Large intestine (tissue), 3 donors: ENCODE results near the gene TSACC. TPM values are rescaled to one million over a fixed set of nuclear protein-coding genes. Genes with fewer than 3 reads are reported as not detected.
"Not testable (repeated sequence)": the region's sequence is repeated elsewhere in the genome, so short reads cannot be mapped to it uniquely, and the experiment has no call there.

ENCODE experiments used
- DNase-seq, 2 donors: peaks; one replicate each; pipeline versions ENCODE4 v3.0.0 to v3.0.0-alpha.2; 2013
- H3K27ac ChIP-seq: one replicate; pipeline ENCODE4 v1.5.1; 2013; ENCODE audit warnings: low read length
- H3K27me3 ChIP-seq: 2 replicates; pipeline ENCODE4 v1.6.1; 2013; ENCODE audit warnings: low read length; ENCODE audit not compliant: control insufficient read depth, insufficient read depth
- H3K36me3 ChIP-seq: 2 replicates; pipeline ENCODE4 v1.6.1; 2013; ENCODE audit warnings: low read length; ENCODE audit not compliant: control insufficient read depth, insufficient read depth
- H3K4me1 ChIP-seq: one replicate; pipeline ENCODE4 v1.6.1; 2013; ENCODE audit warnings: low read length; ENCODE audit not compliant: control insufficient read depth, insufficient read depth
- H3K4me3 ChIP-seq: one replicate; pipeline ENCODE4 v1.5.1; 2013; ENCODE audit warnings: low read length
- H3K9me3 ChIP-seq: one replicate; pipeline ENCODE4 v1.6.1; 2013; ENCODE audit warnings: mild to moderate bottlenecking, low read depth, low read length, moderate library complexity; ENCODE audit not compliant: control insufficient read depth
- WGBS: methylation state at CpG from one replicate; pipeline ENCODE4 v1.1.5; 2013; ENCODE audit warnings: low lambda C conversion rate; ENCODE audit not compliant: insufficient coverage; 5-methylcytosine and 5-hydroxymethylcytosine counted together
- polyA plus RNA-seq: library from polyadenylated mRNA; unstranded; fragments of 120-200 nt; gene quantifications from one replicate; pipeline ENCODE4 v1.2.1, GENCODE V29; 2013

TSACC gene
- polyA plus RNA-seq, 1 donor: 0.81 TPM

GRCh38 chr1:156310962-156311361 lies 27.4 kb upstream of the TSACC start:
- Histone ChIP-seq H3K36me3 (peaks cover 74% of the 10 kb centered on the region), H3K4me3 (no peak overlapping the region), H3K4me1 (no peaks in the 10 kb centered on the region), H3K9me3 (no peaks in the 10 kb centered on the region), H3K27ac (no peak overlapping the region), H3K27me3 (no peaks in the 10 kb centered on the region)
- no peak for DNase-seq
- no CpG with 5 or more reads among the region's 6 CpGs for WGBS

DNA sequence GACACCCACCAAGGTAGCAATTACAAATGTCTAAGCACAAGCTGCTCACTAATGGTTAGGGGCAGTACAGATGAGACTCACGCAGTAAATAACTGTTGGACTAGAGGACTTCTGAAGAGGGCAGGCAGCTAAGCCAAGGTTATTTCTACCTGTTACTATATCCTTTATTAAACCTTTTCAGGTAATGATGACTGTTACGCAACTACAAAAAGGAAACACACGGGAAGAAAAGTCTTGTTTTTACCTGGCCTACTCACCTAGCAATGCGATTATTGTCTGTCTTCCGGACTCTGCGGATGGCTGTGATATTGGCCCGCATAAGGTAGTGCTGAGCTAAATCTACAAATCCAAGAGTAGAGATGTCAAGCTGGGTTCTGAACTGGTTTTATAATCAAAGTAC lies 21.4 kb upstream of the TSACC start:
- Histone ChIP-seq H3K27ac (no peak overlapping the region), H3K36me3 (peaks cover 86% of the 10 kb centered on the region), H3K9me3 (no peaks in the 10 kb centered on the region), H3K4me3 (no peak overlapping the region), H3K27me3 (no peaks in the 10 kb centered on the region), H3K4me1 (no peaks in the 10 kb centered on the region)
- no CpG with 5 or more reads among the region's 7 CpGs for WGBS
- no peak for DNase-seq

GRCh38 chr1:156319664-156320063 lies 18.7 kb upstream of the TSACC start:
- DNase-seq: no peak
- no peaks in the 10 kb centered on the region for H3K9me3 ChIP-seq
- no CpG with 5 or more reads among the region's 1 CpG for WGBS
- no peaks in the 10 kb centered on the region for H3K27me3 ChIP-seq
- H3K4me1 ChIP-seq: no peaks in the 10 kb centered on the region
- H3K4me3 ChIP-seq: no peak overlapping the region
- H3K36me3 ChIP-seq: peaks cover 83% of the 10 kb centered on the region
- no peak overlapping the region for H3K27ac ChIP-seq

DNA sequence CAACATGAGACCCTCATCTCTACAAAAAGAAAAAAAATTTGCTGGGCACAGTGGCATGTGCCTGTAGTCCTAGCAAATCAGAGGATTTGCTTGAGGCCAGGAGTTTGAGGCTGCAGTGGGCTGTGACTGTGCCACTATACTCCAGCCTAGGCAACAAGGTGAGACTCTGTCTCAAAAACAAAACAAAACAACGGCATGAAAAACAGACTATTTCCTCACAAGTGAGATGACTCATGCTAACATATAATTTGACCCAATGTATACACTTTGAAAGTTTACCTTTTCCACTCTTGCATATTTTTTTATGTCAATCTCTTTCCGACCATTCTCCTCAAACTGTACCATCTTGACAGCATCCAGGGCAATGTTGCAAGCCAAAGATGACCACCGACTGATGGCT lies 17.8 kb upstream of the TSACC start:
- H3K36me3 ChIP-seq: peaks cover 86% of the 10 kb centered on the region

DNA sequence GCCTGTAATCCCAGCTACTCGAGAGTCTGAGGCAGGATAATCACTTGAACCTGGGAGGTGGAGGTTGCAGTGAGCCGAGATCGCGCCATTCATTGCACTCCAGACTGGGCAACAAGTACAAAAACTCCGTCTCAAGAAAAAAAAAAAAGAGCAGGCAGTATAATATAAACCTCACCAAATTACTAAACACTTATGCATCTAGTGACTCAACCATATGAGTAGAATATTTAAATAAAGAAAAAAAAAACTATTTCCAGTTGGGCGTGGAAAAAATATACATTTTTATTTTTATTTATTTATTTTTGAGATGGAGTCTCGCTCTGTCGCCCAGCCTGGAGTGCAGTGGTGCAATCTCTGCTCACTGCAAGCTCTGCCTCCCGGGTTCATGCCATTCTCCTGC lies 15.1 kb upstream of the TSACC start:
- H3K9me3 ChIP-seq, H3K27me3 ChIP-seq, H3K4me1 ChIP-seq, H3K4me3 ChIP-seq, H3K27ac ChIP-seq, DNase-seq: not testable (repeated sequence)
- WGBS: no CpG with 5 or more reads among the region's 9 CpGs
- H3K36me3 ChIP-seq: peaks cover 66% of the 10 kb centered on the region

More for the DNA sequence above, 17.8 kb upstream of the TSACC start:
- Histone ChIP-seq H3K9me3 (no peaks in the 10 kb centered on the region), H3K27ac (no peak overlapping the region), H3K27me3 (no peaks in the 10 kb centered on the region), H3K4me3 (no peak overlapping the region), H3K4me1 (no peaks in the 10 kb centered on the region)
- 100% methylated on average over 1 of the region's 3 CpGs for WGBS
- DNase-seq: no peak

DNA sequence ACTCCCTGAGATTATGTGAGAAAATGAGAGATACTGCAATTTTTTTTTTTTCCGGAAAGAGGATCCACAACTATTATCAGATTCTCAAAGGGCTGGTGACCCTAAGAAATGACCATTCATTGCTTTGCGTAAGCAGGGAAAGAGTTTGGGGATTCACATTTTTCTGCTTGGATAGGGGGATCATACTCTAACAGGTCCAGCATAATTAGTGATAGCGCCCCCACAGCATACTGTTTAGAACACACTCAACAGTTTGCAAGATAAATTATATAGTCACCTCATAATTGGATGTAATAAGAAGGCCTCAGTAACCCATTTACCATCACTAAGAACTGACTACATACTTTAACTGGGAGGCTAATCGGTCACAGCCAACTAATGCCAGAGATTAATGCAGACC lies 2.1 kb upstream of the TSACC start:
- DNase-seq: peak in 1 of 2 donors; percentile 12
- Histone ChIP-seq H3K4me1 (peaks cover 14% of the 10 kb centered on the region), H3K27me3 (no peaks in the 10 kb centered on the region), H3K27ac (no peak overlapping the region), H3K4me3 (peak overlapping the region; percentile 94), H3K36me3 (peaks cover 41% of the 10 kb centered on the region), H3K9me3 (no peaks in the 10 kb centered on the region)
- 83% methylated on average over 1 of the region's 4 CpGs for WGBS

DNA sequence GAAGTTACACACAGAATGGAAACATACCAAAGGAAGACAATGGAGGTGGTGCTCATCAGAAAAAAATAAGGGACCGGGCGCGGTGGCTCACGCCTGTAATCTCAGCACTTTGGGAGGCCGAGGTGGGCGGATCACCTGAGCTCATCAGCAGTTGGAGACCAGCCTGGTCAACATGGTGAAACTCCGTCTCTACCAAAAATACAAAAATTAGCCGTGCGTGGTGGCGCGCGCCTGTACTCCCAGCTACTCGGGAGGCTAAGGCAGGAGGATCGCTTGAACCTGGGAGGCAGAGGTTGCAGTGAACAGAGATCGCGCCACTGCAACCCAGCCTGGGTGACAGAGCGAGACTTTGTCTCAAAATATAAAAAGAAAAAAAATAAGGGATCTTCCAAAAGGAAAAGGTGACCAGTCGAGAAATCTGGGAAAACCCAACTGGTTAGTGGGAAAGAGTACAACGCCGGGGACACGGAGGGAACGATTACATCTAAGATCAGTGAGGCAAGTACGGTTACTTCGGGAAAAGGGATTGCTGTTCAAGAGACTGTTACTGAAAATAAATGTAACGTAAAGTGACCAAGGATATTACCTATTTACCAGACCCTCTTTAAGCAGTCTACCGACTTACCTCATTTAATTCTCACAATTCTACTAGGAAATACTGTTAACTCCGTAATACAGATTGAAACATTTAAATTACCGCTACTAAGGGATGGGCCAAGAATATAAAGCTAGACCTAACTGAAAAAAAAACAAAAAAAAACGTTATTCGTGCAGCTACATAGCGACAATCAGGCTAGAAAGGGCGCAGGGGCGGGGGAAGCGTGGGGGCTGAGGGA lies 1.1 kb upstream of the TSACC start:
- Histone ChIP-seq H3K27ac (peak overlapping the region; percentile 74), H3K4me3 (peak overlapping the region; percentile 94), H3K4me1 (peaks cover 14% of the 10 kb centered on the region), H3K36me3 (peaks cover 32% of the 10 kb centered on the region), H3K27me3 (no peaks in the 10 kb centered on the region), H3K9me3 (no peaks in the 10 kb centered on the region)
- peak in 1 of 2 donors; percentile 5 for DNase-seq
- WGBS: 0% methylated on average over 3 of the region's 34 CpGs

- H3K4me3 ChIP-seq: peak overlapping the region; percentile 94
- no peaks in the 10 kb centered on the region for H3K27me3 ChIP-seq
- no peaks in the 10 kb centered on the region for H3K9me3 ChIP-seq
- DNase-seq: no peak
- peaks cover 14% of the 10 kb centered on the region for H3K4me1 ChIP-seq
- whole genome bisulfite sequencing: 0% methylated on average over 7 of the region's 14 CpGs
- peak overlapping the region; percentile 74 for H3K27ac ChIP-seq
- peaks cover 27% of the 10 kb centered on the region for H3K36me3 ChIP-seq
These were observed 492 bp upstream of the TSACC start for GRCh38 chr1:156337888-156338179.

- no CpG with 5 or more reads among the region's 1 CpG for WGBS
- no peak for DNase-seq
- Histone ChIP-seq H3K4me1 (no peaks in the 10 kb centered on the region), H3K27me3 (peaks cover 2% of the 10 kb centered on the region), H3K27ac (no peak overlapping the region), H3K36me3 (no peaks in the 10 kb centered on the region), H3K9me3 (no peaks in the 10 kb centered on the region), H3K4me3 (no peak overlapping the region)
These were observed 4.0 kb downstream of the TSACC start for GRCh38 chr1:156342166-156342955.

- no peak overlapping the region for H3K4me3 ChIP-seq
- no peak overlapping the region for H3K27ac ChIP-seq
- H3K4me1 ChIP-seq: no peaks in the 10 kb centered on the region
- H3K9me3 ChIP-seq: no peaks in the 10 kb centered on the region
- H3K27me3 ChIP-seq: peaks cover 2% of the 10 kb centered on the region
- DNase-seq: no peak
- no peaks in the 10 kb centered on the region for H3K36me3 ChIP-seq
- WGBS: no CpG with 5 or more reads among the region's 3 CpGs
These were observed 6.1 kb downstream of the TSACC start for GRCh38 chr1:156344409-156344808.
